H1 (cell line): ENCODE results near the gene QRICH1. TPM values are rescaled to one million over a fixed set of nuclear protein-coding genes. Genes with fewer than 3 reads are reported as not detected.

Experiments used
- CBX5 ChIP-seq: fragments of 300-800, 300-1000 bp; sonication (generic); IDR thresholded peaks from 2 replicates; pipeline ENCODE4 v1.7.1; 2016; ENCODE audit warnings: antibody characterized with exemption, low read length, low read depth
- CHD7 ChIP-seq: fragments of 300-600 bp; sonication (generic); IDR thresholded peaks from 2 replicates; pipeline ENCODE4 v1.7.1; 2012; ENCODE audit warnings: low read length, moderate library complexity, mild to moderate bottlenecking, inconsistent platforms; ENCODE audit not compliant: insufficient replicate concordance
- CTBP2 ChIP-seq: IDR thresholded peaks from 2 replicates; pipeline ENCODE4 v1.7.0; 2011; ENCODE audit warnings: borderline replicate concordance, mild to moderate bottlenecking, moderate library complexity, mixed read lengths, low read length; ENCODE audit not compliant: insufficient read depth, insufficient read length
- FOSL1 ChIP-seq: IDR thresholded peaks from 2 replicates; pipeline ENCODE4 v1.6.1; 2011; ENCODE audit warnings: mild to moderate bottlenecking, low read depth, low read length, moderate library complexity; ENCODE audit not compliant: insufficient read depth
- KDM4A ChIP-seq: IDR thresholded peaks from one replicate; pipeline ENCODE4 v1.7.1; 2012; ENCODE audit warnings: low read depth, mild to moderate bottlenecking, moderate library complexity, low read length, inconsistent platforms; ENCODE audit not compliant: severe bottlenecking
- PHF8 ChIP-seq: fragments of 200-600 bp; sonication (generic); conservative IDR thresholded peaks from 2 replicates; pipeline ENCODE4 v1.7.1; 2012; ENCODE audit warnings: low read depth, mild to moderate bottlenecking, inconsistent platforms, low read length, moderate library complexity
- YY1 ChIP-seq: IDR thresholded peaks from 2 replicates; pipeline ENCODE4 v1.6.1; 2011; ENCODE audit warnings: low read depth, mild to moderate bottlenecking, low read length
- polyA plus RNA-seq, 7 experiments: library from polyadenylated mRNA; depleted of rRNA in 3 of 7; stranded (reverse) in 5 of 7; unstranded in 2 of 7; fragments of >200 nt in 5 of 7; fragments of 200-250 nt in 2 of 7; gene quantifications; 1 replicate in 5 of 7; 2 replicates in 1 of 7; 4 replicates in 1 of 7; pipeline versions ENCODE4 v1.2.1 to v1.2.3, GENCODE V29; 2011 to 2013; ENCODE audit warnings: missing spikeins in 2 of 7, mixed read lengths in 2 of 7
- total RNA-seq: library from RNA; stranded (reverse); fragmentation: NEBNext Ultra II Directional; extraction: Animal tissue kit (Norgen Biotek cat#: 25700); gene quantifications from 2 replicates; pipeline ENCODE4 v1.2.1, GENCODE V29; 2021

The QRICH1 gene
- total and polyA plus RNA-seq, 2 of the 8 experiments (the other 6 are each of a cell fraction or from before 2014, with no cell fraction given), result 128 to 142 TPM

GRCh38 chr3:49013113-49013737 lies 80.6 kb downstream of the QRICH1 start (continued):
- TF ChIP-seq KDM4A, result no peak
- no peak for TF ChIP-seq CTBP2
- no peak for TF ChIP-seq FOSL1
- no peak for TF ChIP-seq PHF8
- no peak for TF ChIP-seq CHD7
- no peak for TF ChIP-seq YY1
- TF ChIP-seq CBX5, result no peak
